AG04450 (cell line): ENCODE measurements around the gene COX8C. TPM values are rescaled to one million over a fixed set of nuclear protein-coding genes. Genes with fewer than 3 reads are reported as not detected.

Source experiments
- CTCF ChIA-PET: fragments of 300-600, 350-600 bp; formaldehyde crosslinking; extraction: SDS; loops from one replicate; lab custom pipeline; 2022; ENCODE audit warnings: antibody characterized with exemption, inconsistent platforms; lab: Charles Lee
- POLR2A ChIA-PET: fragments of 350-600 bp; formaldehyde crosslinking; extraction: SDS; loops from one replicate; lab custom pipeline; 2021; ENCODE audit warnings: antibody characterized with exemption, inconsistent platforms; lab: Yijun Ruan, JAX
- DNase-seq: peaks from one replicate; pipeline ENCODE4 v3.0.0-alpha.2; 2011; ENCODE audit warnings: low read depth, low spot score
- H3K27ac ChIP-seq: one replicate; pipeline ENCODE4 v1.5.1; 2012; ENCODE audit warnings: low read depth, low read length, control low read depth
- H3K27me3 ChIP-seq: one replicate; pipeline ENCODE4 v1.6.0; 2012; ENCODE audit warnings: low read length; ENCODE audit not compliant: control insufficient read depth, insufficient read depth
- H3K4me3 ChIP-seq: 2 replicates; pipeline ENCODE4 v1.5.1; 2011; ENCODE audit warnings: mild to moderate bottlenecking, low read depth, low read length, control low read depth
- H3K9me3 ChIP-seq: 2 replicates; pipeline ENCODE4 v1.5.1; 2012; ENCODE audit warnings: low read length; ENCODE audit not compliant: control insufficient read depth, insufficient read depth
- polyA plus RNA-seq: library from polyadenylated mRNA; depleted of rRNA; stranded (reverse); fragments of >200 nt; gene quantifications from 2 replicates; pipeline ENCODE4 v1.2.3, GENCODE V29; 2011
- TF ChIP-seq, protein P1 (sequence below): IDR thresholded peaks from 2 replicates; pipeline ENCODE4 v1.5.1; 2011; ENCODE audit warnings: low read depth, low read length, control low read depth, inconsistent platforms

Gene COX8C
- polyA plus RNA-seq, 1 experiment: not detected

DNA sequence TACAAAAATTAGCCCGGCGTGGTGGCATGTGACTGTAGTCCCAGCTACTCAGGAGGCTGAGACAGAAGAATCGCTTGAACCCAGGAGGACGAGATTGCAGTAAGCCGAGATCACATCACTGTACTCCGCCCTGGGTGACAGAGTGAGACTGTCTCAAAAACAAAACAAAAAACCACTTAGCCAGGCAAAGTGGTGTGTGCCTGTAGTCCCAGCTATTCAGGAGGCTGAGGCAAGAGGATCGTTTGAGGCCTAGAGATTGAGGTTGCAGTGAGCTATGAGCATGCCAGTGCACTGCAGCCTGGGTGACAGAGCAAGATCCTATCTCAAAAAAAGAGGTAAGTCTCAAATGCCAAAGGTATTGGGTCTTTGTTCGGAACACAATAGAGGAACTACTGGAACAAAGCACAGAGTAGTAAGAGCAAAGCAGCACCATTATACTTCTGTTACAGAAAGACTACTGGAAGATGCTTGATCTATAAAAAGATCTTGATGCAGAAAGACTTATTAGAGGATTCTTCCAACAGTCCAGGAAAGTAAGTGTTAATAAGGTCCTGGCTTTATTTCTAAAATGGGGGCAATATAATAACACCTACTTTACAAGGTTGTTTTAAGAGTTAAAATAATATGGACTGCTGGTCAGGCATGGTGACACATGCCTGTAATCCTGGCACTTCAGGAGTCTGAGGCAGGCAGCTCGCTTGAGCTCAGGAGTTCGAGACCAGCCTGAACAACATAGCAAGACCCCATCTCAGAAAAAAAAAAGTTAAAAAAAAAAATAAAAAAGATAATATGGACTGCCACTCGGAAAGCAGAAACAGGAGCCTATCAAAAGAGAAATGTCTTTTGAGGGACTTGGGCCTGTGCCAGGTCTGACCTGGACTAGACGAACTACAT is 44.0 kb upstream of the COX8C start:
- H3K27ac ChIP-seq: no peak overlapping the region
- H3K27me3 ChIP-seq: no peaks in the 10 kb centered on the region
- no peak for DNase-seq
- TF ChIP-seq, protein P1, sequence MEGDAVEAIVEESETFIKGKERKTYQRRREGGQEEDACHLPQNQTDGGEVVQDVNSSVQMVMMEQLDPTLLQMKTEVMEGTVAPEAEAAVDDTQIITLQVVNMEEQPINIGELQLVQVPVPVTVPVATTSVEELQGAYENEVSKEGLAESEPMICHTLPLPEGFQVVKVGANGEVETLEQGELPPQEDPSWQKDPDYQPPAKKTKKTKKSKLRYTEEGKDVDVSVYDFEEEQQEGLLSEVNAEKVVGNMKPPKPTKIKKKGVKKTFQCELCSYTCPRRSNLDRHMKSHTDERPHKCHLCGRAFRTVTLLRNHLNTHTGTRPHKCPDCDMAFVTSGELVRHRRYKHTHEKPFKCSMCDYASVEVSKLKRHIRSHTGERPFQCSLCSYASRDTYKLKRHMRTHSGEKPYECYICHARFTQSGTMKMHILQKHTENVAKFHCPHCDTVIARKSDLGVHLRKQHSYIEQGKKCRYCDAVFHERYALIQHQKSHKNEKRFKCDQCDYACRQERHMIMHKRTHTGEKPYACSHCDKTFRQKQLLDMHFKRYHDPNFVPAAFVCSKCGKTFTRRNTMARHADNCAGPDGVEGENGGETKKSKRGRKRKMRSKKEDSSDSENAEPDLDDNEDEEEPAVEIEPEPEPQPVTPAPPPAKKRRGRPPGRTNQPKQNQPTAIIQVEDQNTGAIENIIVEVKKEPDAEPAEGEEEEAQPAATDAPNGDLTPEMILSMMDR: no peak
- ChIA-PET CTCF (no interaction called here), POLR2A (no interaction called here)
- no peak overlapping the region for H3K4me3 ChIP-seq
- H3K9me3 ChIP-seq: no peaks in the 10 kb centered on the region

DNA sequence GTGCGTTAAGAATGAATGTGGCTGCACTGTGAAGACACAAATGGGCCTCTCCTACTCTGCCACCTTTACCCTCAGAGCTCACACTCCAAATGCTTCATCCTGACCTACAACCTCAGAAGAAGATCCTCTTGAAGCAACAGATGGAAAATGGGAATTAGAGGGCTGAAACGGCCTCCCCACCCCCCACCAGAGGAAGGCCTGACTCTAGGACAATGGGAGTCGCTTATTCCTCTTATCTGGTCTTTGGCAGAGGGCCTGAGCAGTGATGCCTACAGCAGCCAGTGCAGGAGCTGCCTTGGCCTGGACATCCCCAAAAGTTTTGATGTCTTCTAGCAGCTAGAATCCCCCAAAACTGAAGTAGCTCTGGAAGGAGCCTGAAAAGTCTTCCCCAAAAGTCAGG is 43.3 kb upstream of the COX8C start:
- CTCF ChIA-PET: no interaction called here
- TF ChIP-seq, protein P1: no peak
- Histone ChIP-seq H3K9me3 (no peaks in the 10 kb centered on the region), H3K27me3 (no peaks in the 10 kb centered on the region), H3K4me3 (no peak overlapping the region), H3K27ac (no peak overlapping the region)
- DNase-seq: no peak
- POLR2A ChIA-PET: no interaction called here

DNA sequence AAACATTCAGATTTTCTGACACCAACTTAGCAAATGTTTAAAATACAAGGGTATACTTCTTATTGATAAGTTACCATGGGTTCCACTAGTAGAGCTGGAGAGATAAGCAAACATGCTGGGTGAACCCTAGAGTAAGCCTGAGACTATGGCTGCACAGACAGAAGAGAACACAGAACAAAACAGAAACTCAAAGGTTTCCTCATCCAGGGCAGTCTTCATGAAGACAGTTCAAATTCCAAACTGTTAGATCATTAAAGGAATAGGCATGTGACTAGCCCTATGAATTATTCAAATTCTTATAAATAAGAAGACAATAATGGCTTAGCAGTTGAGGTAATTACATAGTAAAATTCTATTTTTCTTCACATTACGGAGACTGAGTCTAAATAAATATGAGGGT is 42.2 kb upstream of the COX8C start:
- ChIA-PET CTCF (interaction anchor here (0.6 kb wide), 1 partner anchor 11 kb away, joined by 5 read pairs; no protein-coding TSS in a partner anchor), POLR2A (no interaction called here)
- TF ChIP-seq, protein P1: no peak
- DNase-seq: no peak
- H3K27me3 ChIP-seq: no peaks in the 10 kb centered on the region
- H3K9me3 ChIP-seq: no peaks in the 10 kb centered on the region
- no peak overlapping the region for H3K4me3 ChIP-seq
- H3K27ac ChIP-seq: no peak overlapping the region

DNA sequence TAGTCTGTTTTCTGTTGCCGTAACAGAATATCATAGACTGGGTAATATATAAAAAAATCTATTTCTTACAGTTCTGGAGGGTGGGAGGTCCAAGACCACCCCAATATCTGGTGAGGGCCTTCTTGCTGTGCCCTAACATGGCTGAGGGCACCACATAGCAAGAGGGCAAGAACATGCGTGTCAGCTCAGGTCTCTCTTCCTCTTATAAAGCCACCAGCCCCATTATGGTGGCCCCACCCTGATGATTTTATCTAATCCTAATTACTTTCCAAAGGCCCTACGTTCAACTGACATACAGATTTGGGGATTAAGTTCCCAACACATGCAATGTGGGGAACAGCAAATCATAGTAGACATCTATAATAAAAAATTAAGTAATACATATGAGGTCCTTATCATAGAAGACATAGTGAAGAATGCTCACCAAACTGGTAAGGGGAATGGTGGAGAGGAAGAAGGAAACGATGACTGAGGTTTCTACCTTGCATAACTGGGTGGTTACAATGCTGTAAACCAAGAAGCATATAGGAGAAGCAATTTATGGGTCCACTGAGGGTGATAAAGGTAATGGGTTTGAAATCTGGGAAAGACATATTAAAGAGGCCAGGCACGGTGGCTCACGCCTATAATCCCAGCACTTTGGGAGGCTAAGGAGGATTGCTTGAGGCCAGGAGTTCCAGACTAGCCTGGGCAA is 41.1 kb upstream of the COX8C start:
- Histone ChIP-seq H3K27me3 (no peaks in the 10 kb centered on the region), H3K27ac (no peak overlapping the region), H3K4me3 (no peak overlapping the region), H3K9me3 (no peaks in the 10 kb centered on the region)
- POLR2A ChIA-PET: interaction anchor here (1.0 kb wide), 1 partner anchor 48 kb away, joined by 3 read pairs; no protein-coding TSS in a partner anchor
- no peak for DNase-seq
- CTCF ChIA-PET: no interaction called here
- TF ChIP-seq, protein P1: no peak

DNA sequence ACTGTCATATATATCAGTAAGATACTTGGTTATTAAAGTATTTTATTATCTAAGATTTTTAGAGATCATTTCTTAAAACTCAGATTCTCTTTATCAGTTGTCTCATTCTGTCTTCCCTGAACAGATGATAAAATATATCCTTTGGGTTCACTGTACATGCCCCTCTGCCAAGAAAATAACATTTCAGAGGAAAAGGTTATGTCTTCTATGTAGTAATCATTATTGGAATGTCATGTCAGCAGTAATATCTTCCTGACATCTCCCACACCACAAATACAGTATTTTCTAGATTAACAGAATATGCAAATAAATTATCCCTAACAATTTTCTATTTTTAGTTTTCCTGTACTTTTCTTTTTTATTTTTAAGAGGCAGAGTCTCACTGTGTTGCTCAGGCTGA is 40.2 kb upstream of the COX8C start:
- POLR2A ChIA-PET: no interaction called here

More for the DNA sequence above, 40.2 kb upstream of the COX8C start:
- no peak for DNase-seq
- TF ChIP-seq, protein P1: no peak
- H3K27ac ChIP-seq: no peak overlapping the region
- no peak overlapping the region for H3K4me3 ChIP-seq
- CTCF ChIA-PET: no interaction called here
- H3K27me3 ChIP-seq: no peaks in the 10 kb centered on the region
- no peaks in the 10 kb centered on the region for H3K9me3 ChIP-seq
